CD4-positive, alpha-beta T cell (primary cell): ENCODE results near the gene PPM1G. TPM values are rescaled to one million over a fixed set of nuclear protein-coding genes. Genes with fewer than 3 reads are reported as not detected.

ENCODE experiments used
- ATAC-seq: fragments of 200-7000 bp; cut with Tn5 transposase; one replicate; pipeline ENCODE4 v1.10.0; 2022; ENCODE audit warnings: mild to moderate bottlenecking; ENCODE audit not compliant: poor library complexity
- CTCF ChIA-PET: fragments of 350-600 bp; sonication (Branson Sonifier 250); formaldehyde crosslinking; loops from one replicate; lab custom pipeline; 2021; ENCODE audit warnings: antibody characterized with exemption, inconsistent platforms; lab: Charles Lee
- POLR2A ChIA-PET: fragments of 350-600 bp; sonication (Branson Sonifier 250); formaldehyde crosslinking; loops from one replicate; lab custom pipeline; 2021; ENCODE audit warnings: antibody characterized with exemption, inconsistent platforms; lab: Charles Lee
- DNase-seq, 14 experiments: peaks; one replicate each; pipeline ENCODE4 v3.0.0-alpha.2; 2013 to 2020; ENCODE audit warnings: mixed read lengths in 2 of 14
- H3K27ac ChIP-seq, 2 donors: one replicate each; pipeline versions ENCODE4 v1.5.1 to v1.7.0; 2013; ENCODE audit warnings: low read length in 2 of 2, low read depth in 1 of 2, mild to moderate bottlenecking in 1 of 2
- H3K27me3 ChIP-seq, 2 experiments: 1 replicate in 1 of 2; 2 replicates in 1 of 2; pipeline versions ENCODE4 v1.6.1 to v1.7.0; 2013; ENCODE audit warnings: low read length in 2 of 2, control low read depth in 1 of 2, mild to moderate bottlenecking in 1 of 2, moderate library complexity in 1 of 2; ENCODE audit not compliant: insufficient read depth in 2 of 2, control insufficient read depth in 1 of 2
- H3K36me3 ChIP-seq: one replicate; pipeline ENCODE4 v1.6.1; 2013; ENCODE audit warnings: low read length, control low read depth; ENCODE audit not compliant: insufficient read depth
- H3K4me1 ChIP-seq: one replicate; pipeline ENCODE4 v1.6.1; 2013; ENCODE audit warnings: low read length, control low read depth; ENCODE audit not compliant: insufficient read depth
- H3K4me3 ChIP-seq: one replicate; pipeline ENCODE4 v1.5.1; 2013; ENCODE audit warnings: mild to moderate bottlenecking, low read length, moderate library complexity
- H3K9me3 ChIP-seq, 2 experiments: 1 replicate in 1 of 2; 2 replicates in 1 of 2; pipeline versions ENCODE4 v1.6.1 to v1.7.0; 2013; ENCODE audit warnings: low read length in 2 of 2, mild to moderate bottlenecking in 2 of 2, control low read depth in 1 of 2, moderate library complexity in 1 of 2; ENCODE audit not compliant: control insufficient read depth in 1 of 2, insufficient read depth in 1 of 2
- H3K27ac Mint-ChIP-seq: one replicate; pipeline ENCODE4 v1.8.0; 2020; ENCODE audit warnings: mixed read lengths
- H3K27me3 Mint-ChIP-seq: one replicate; pipeline ENCODE4 v1.8.0; 2021; ENCODE audit warnings: mixed read lengths
- H3K36me3 Mint-ChIP-seq: one replicate; pipeline ENCODE4 v1.8.0; 2021; ENCODE audit warnings: low read depth, mixed read lengths
- H3K4me1 Mint-ChIP-seq: one replicate; pipeline ENCODE4 v1.8.0; 2021; ENCODE audit warnings: low read depth, mixed read lengths
- H3K4me3 Mint-ChIP-seq: one replicate; pipeline ENCODE4 v1.8.0; 2020; ENCODE audit warnings: mild to moderate bottlenecking, mixed read lengths
- H3K9me3 Mint-ChIP-seq: one replicate; pipeline ENCODE4 v1.8.0; 2020; ENCODE audit warnings: mixed read lengths
- intact Hi-C, 2 experiments: fragments of 100-400 bp; cut with DNase I in 1 of 2; cut with micrococcal nuclease in 1 of 2; formaldehyde crosslinking; loops; one replicate each; pipeline versions ENCODE4 v1.15.1 to v1.9.0; 2023 to 2025; cut with DNase I, micrococcal nuclease
- total RNA-seq, 174 experiments: library from RNA in 2 of 174; stranded (reverse) in 2 of 174; gene quantifications; one replicate each; pipeline ENCODE4 v1.2.3 and lab custom pipeline; 2021 to 2026
- TF ChIP-seq, protein P1 (sequence below): fragments of 200-600 bp; IDR thresholded peaks from one replicate; pipeline ENCODE4 v1.8.0; 2022; ENCODE audit warnings: antibody characterized with exemption, mild to moderate bottlenecking

The PPM1G gene
- total RNA-seq, 2 experiments from 2014 or later: 30.4 to 31.2 TPM

DNA sequence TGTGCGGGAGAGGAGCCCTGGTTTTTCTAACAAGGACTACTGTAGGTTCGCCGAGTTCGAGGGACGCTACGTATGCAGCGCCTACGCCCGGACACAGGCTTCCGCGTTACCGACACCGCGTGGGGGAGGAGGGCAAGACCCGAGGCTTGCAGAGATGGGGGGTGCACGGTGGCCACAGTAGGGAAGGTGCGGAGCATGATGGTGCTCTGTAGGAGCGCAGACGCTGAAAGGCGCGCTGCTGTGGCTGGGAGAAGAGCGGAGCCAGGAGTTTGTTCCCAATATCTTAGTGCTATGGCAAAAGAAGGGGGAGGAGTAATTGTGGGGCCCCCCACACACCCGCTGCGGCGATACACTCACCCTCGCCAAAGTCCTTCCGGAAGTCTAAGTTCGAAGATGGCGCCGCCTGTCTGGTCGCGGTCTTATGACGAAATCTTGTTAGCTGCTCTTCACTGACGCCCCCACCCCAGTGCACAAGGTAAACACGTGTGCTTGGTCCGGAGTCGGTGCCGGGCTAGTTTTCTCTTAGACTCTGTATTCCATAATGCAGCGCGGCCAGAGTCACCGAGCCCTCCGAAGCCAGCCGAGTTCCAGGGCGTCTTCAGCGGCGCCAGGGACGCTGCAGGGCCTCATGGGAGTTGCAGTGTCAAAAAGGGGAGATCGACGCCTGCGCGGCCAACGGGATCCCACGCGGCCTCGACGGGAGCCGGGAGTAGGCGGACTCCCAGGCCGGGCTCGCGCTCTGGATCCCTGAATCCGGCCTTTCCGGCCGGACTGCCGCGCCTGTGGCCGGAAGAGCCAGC lies 52.8 kb downstream of the PPM1G start, which contains the start of gene GTF3C2:
Gene GTF3C2, minus strand, starts transcription at position 383 of the 800 bp plus-strand sequence. CDS start 13,210 bp downstream, outside the sequence.
- DNase-seq (peak; percentile 82 to 97 (median 88)), ATAC-seq (peak; percentile 78)
- peaks cover 56% of the 10 kb centered on the region for H3K4me1 Mint-ChIP-seq
- H3K4me3 Mint-ChIP-seq: peak within 1 kb of the TSS; percentile 96
- no peaks in the 10 kb centered on the region for H3K36me3 ChIP-seq
- TF ChIP-seq, protein P1, sequence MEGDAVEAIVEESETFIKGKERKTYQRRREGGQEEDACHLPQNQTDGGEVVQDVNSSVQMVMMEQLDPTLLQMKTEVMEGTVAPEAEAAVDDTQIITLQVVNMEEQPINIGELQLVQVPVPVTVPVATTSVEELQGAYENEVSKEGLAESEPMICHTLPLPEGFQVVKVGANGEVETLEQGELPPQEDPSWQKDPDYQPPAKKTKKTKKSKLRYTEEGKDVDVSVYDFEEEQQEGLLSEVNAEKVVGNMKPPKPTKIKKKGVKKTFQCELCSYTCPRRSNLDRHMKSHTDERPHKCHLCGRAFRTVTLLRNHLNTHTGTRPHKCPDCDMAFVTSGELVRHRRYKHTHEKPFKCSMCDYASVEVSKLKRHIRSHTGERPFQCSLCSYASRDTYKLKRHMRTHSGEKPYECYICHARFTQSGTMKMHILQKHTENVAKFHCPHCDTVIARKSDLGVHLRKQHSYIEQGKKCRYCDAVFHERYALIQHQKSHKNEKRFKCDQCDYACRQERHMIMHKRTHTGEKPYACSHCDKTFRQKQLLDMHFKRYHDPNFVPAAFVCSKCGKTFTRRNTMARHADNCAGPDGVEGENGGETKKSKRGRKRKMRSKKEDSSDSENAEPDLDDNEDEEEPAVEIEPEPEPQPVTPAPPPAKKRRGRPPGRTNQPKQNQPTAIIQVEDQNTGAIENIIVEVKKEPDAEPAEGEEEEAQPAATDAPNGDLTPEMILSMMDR: no peak
- peak within 1 kb of the TSS; percentile 86 for H3K4me3 ChIP-seq
- H3K36me3 Mint-ChIP-seq: peaks cover 26% of the 10 kb centered on the region
- peaks cover 44% of the 10 kb centered on the region for H3K4me1 ChIP-seq
- ChIA-PET CTCF (interaction anchor here (0.6 to 1.5 kb wide), 5 partner anchors 11 to 1515 kb away, joined by 3 to 4 read pairs (median 3); no protein-coding TSS in a partner anchor), POLR2A (interaction anchor here (0.7 to 2.9 kb wide), 12 partner anchors 8 to 323 kb away, joined by 3 to 45 read pairs (median 5); partner anchors contain the start of genes CCDC121, EIF2B4, GPN1 and MPV17)
- intact Hi-C loops: loop anchor here (1.0 to 5.0 kb wide), 6 partner anchors 14 to 1036 kb away; partner anchors contain the start of genes EIF2B4 (in 2 of the 2), MPV17 (in 2 of the 2), SNX17 (in 2 of the 2) and FOSL2 (in 1 of the 2)
- no peaks in the 10 kb centered on the region for H3K9me3 ChIP-seq
- no peaks in the 10 kb centered on the region for H3K27me3 ChIP-seq
- H3K27ac ChIP-seq: peak within 1 kb of the TSS; percentile 87 to 89
- H3K27me3 Mint-ChIP-seq: no peaks in the 10 kb centered on the region
- H3K9me3 Mint-ChIP-seq: no peaks in the 10 kb centered on the region
- H3K27ac Mint-ChIP-seq: peak within 1 kb of the TSS; percentile 99

DNA sequence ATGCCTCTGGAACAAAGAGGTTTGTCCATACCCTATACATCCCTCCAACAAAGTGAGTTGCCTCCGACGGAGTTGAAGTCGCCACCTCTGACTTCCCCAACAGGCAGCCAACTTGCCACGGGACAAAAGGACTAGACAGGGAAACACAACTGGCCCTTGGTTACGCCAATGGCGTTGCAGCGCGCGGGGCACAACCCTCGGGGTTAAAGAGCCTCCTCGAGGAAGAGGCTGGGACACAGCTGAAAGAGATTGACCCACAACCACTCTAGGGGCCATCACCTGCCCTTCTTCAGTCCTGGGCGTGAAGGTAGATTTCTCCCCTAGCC lies 53.4 kb downstream of the PPM1G start:
- Mint-ChIP-seq H3K27me3 (no peaks in the 10 kb centered on the region), H3K4me1 (peaks cover 60% of the 10 kb centered on the region), H3K27ac (peak overlapping the region; percentile 99), H3K36me3 (peaks cover 26% of the 10 kb centered on the region), H3K9me3 (no peaks in the 10 kb centered on the region), H3K4me3 (peak overlapping the region; percentile 96)
- ChIA-PET POLR2A (interaction anchor here (0.7 to 2.9 kb wide), 10 partner anchors 9 to 305 kb away, joined by 3 to 45 read pairs (median 6); partner anchors contain the start of genes CCDC121, EIF2B4, GPN1 and MPV17), CTCF (interaction anchor here (0.6 to 1.5 kb wide), 4 partner anchors 12 to 1514 kb away, joined by 3 to 4 read pairs (median 3); no protein-coding TSS in a partner anchor)
- DNase-seq (peak in 2 of 14 experiments; percentile 18 to 27), ATAC-seq (peak; percentile 8)
- H3K27ac ChIP-seq: peak overlapping the region; percentile 87 to 89
- H3K4me3 ChIP-seq: peak overlapping the region; percentile 86
- H3K27me3 ChIP-seq: no peaks in the 10 kb centered on the region
- H3K9me3 ChIP-seq: no peaks in the 10 kb centered on the region
- H3K36me3 ChIP-seq: no peaks in the 10 kb centered on the region
- intact Hi-C loops: loop anchor here (1.0 to 5.0 kb wide), 6 partner anchors 14 to 1036 kb away; partner anchors contain the start of genes EIF2B4 (in 2 of the 2), MPV17 (in 2 of the 2), SNX17 (in 2 of the 2) and FOSL2 (in 1 of the 2)
- H3K4me1 ChIP-seq: peaks cover 50% of the 10 kb centered on the region
- TF ChIP-seq, protein P1: no peak

DNA sequence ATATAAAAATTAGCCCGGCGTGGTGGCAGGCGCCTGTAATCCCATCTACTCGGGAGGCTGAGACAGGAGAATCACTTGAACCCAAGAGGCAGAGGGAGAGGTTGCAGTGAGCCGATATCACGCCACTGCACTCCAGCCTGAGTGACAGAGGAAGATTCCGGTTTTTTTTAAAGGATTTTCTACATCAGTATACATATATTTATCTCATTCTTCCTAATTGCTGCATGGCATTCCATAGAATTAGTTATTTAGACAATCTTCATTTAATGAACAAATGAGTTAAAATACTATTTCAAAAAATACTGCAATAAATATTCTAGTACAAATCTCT lies 54.8 kb downstream of the PPM1G start:
- Histone ChIP-seq H3K9me3 (no peaks in the 10 kb centered on the region), H3K4me3 (no peak overlapping the region), H3K27me3 (no peaks in the 10 kb centered on the region), H3K27ac (no peak overlapping the region), H3K36me3 (peaks cover 6% of the 10 kb centered on the region), H3K4me1 (peaks cover 50% of the 10 kb centered on the region)
- peak overlapping the region; percentile 99 for H3K27ac Mint-ChIP-seq
- no peaks in the 10 kb centered on the region for H3K27me3 Mint-ChIP-seq
- peak overlapping the region; percentile 71 for H3K4me3 Mint-ChIP-seq
- CTCF ChIA-PET: interaction anchor here (0.8 kb wide), 1 partner anchor 15 kb away, joined by 3 read pairs; no protein-coding TSS in a partner anchor
- H3K4me1 Mint-ChIP-seq: peaks cover 66% of the 10 kb centered on the region
- no peaks in the 10 kb centered on the region for H3K9me3 Mint-ChIP-seq
- DNase-seq (no peak), ATAC-seq (no peak)
- intact Hi-C loops: no loop called here
- TF ChIP-seq, protein P1: no peak
- H3K36me3 Mint-ChIP-seq: peaks cover 32% of the 10 kb centered on the region
- POLR2A ChIA-PET: interaction anchor here (1.3 kb wide), 1 partner anchor 54 kb away, joined by 3 read pairs; the partner anchor contains the start of gene PPM1G
